Gastrocnemius medialis (tissue), 4 donors: ENCODE data around the gene MGMT.

Source experiments
- CTCF ChIP-seq, 5 experiments: fragments of 450-650 bp in 3 of 5; fragments of 200-600 bp in 2 of 5; sonication (generic) in 2 of 5; IDR thresholded peaks in 4 of 5; conservative IDR thresholded peaks in 1 of 5; 1 replicate in 4 of 5; 2 replicates in 1 of 5; pipeline ENCODE4 v1.5.1; 2016 to 2019; ENCODE audit warnings: antibody characterized with exemption in 5 of 5, mild to moderate bottlenecking in 3 of 5, moderate library complexity in 3 of 5
- POLR2A ChIP-seq, 2 donors: fragments of 450-650 bp; IDR thresholded peaks; one replicate each; pipeline ENCODE4 v1.6.1; 2017; ENCODE audit warnings: antibody characterized with exemption in 2 of 2, mild to moderate bottlenecking in 2 of 2, moderate library complexity in 2 of 2

DNA sequence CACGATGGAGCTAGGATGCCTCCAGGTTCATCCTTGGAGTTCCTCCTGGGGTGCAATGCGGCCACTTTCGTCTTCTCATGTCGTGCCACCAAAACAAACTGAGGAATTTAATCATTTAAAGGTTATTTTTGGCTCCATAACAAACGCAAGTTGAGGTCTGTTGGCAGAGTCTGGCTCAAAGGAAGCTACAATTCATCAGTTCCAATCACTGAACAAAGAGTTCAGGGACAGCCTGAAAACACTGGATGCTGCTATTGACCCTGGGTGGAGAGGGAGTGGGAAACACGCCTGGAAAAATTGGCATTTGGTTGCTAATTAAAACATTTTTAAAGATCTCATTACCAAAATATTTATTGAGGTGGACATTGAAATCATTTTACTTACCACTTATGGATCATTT, 11.4 kb upstream of the MGMT start:
- TF ChIP-seq CTCF (IDR thresholded peaks at IDR 0.05 in 4 of 5, conservative IDR thresholded peaks at IDR 0.05 in 1 of 5) (no peak), POLR2A (IDR thresholded peaks at IDR 0.05) (no peak)
